HepG2 (cell line): ENCODE data around the gene PPM1M. TPM values are rescaled to one million over a fixed set of nuclear protein-coding genes. Genes with fewer than 3 reads are reported as not detected.

Experiments
- CBX5 ChIP-seq: sonication (generic); formaldehyde crosslinking; IDR thresholded peaks from 2 replicates; pipeline ENCODE4 v1.4.0; 2020; ENCODE audit warnings: missing genetic modification reagents, borderline replicate concordance
- HMG20B ChIP-seq: conservative IDR thresholded peaks from 2 replicates; pipeline ENCODE4 v1.6.1; 2016; ENCODE audit warnings: missing genetic modification reagents, missing compliant biosample characterization
- HNF1A ChIP-seq, 2 experiments: sonication (generic) in 1 of 2; formaldehyde crosslinking in 1 of 2; IDR thresholded peaks; 2 replicates each; pipeline versions ENCODE4 v1.4.0 to v1.6.1; 2016 to 2020; ENCODE audit warnings: borderline replicate concordance in 1 of 2, low read depth in 1 of 2, mild to moderate bottlenecking in 1 of 2, missing genetic modification reagents in 1 of 2
- IRX3 ChIP-seq: sonication (generic); formaldehyde crosslinking; IDR thresholded peaks from 2 replicates; pipeline ENCODE4 v1.8.1; 2023; ENCODE audit warnings: mild to moderate bottlenecking, low read depth, missing genetic modification reagents, borderline replicate concordance
- KAT7 ChIP-seq: IDR thresholded peaks from 2 replicates; pipeline ENCODE4 v1.6.1; 2018; ENCODE audit warnings: borderline replicate concordance, missing compliant biosample characterization
- MED8 ChIP-seq: sonication (generic); formaldehyde crosslinking; IDR thresholded peaks from 2 replicates; pipeline ENCODE4 v1.8.1; 2023; ENCODE audit warnings: mild to moderate bottlenecking, missing genetic modification reagents; ENCODE audit not compliant: insufficient replicate concordance
- MEF2D ChIP-seq: sonication (generic); formaldehyde crosslinking; IDR thresholded peaks from 2 replicates; pipeline ENCODE4 v1.5.1; 2020; ENCODE audit warnings: mild to moderate bottlenecking, missing genetic modification reagents
- NONO ChIP-seq, 2 experiments: fragments of 450-650 bp in 1 of 2; sonication (generic) in 1 of 2; formaldehyde crosslinking in 1 of 2; IDR thresholded peaks in 1 of 2; conservative IDR thresholded peaks in 1 of 2; 2 replicates each; pipeline versions ENCODE4 v1.6.1 to v1.8.0; 2017 to 2022; ENCODE audit warnings: mild to moderate bottlenecking in 1 of 2, missing genetic modification reagents in 1 of 2, moderate library complexity in 1 of 2
- NR3C1 ChIP-seq: sonication (generic); formaldehyde crosslinking; IDR thresholded peaks from 2 replicates; pipeline ENCODE4 v1.4.0; 2020; ENCODE audit warnings: missing genetic modification reagents
- TCF7L2 ChIP-seq: IDR thresholded peaks from 2 replicates; pipeline ENCODE4 v1.6.1; 2011; ENCODE audit warnings: mild to moderate bottlenecking, low read depth, low read length, moderate library complexity
- ZFY ChIP-seq: sonication (generic); formaldehyde crosslinking; IDR thresholded peaks from 2 replicates; pipeline ENCODE4 v1.4.0; 2020; ENCODE audit warnings: missing genetic modification reagents
- ZNF260 ChIP-seq: sonication (generic); formaldehyde crosslinking; IDR thresholded peaks from 2 replicates; pipeline ENCODE4 v1.4.0; 2020; ENCODE audit warnings: missing genetic modification reagents, low read depth, mild to moderate bottlenecking, borderline replicate concordance
- ZNF549 ChIP-seq: sonication (generic); formaldehyde crosslinking; IDR thresholded peaks from 2 replicates; pipeline ENCODE4 v1.5.0; 2020; ENCODE audit warnings: missing genetic modification reagents
- ZNF629 ChIP-seq: sonication (generic); formaldehyde crosslinking; conservative IDR thresholded peaks from 2 replicates; pipeline ENCODE4 v1.5.0; 2020; ENCODE audit warnings: missing genetic modification reagents
- ZSCAN30 ChIP-seq: sonication (generic); formaldehyde crosslinking; IDR thresholded peaks from 2 replicates; pipeline ENCODE4 v1.5.0; 2020; ENCODE audit warnings: mild to moderate bottlenecking, missing genetic modification reagents
- polyA plus RNA-seq, 8 experiments: library from polyadenylated mRNA; depleted of rRNA in 3 of 8; stranded (reverse) in 7 of 8; unstranded in 1 of 8; fragments of >200 nt; fragmentation: Illumina TruSeq in 4 of 8; extraction: Trizol in 4 of 8; gene quantifications; 2 replicates each; pipeline versions ENCODE4 v1.2.1 to v1.2.3, GENCODE V29; 2011 to 2016; ENCODE audit warnings: low read depth in 4 of 8, missing spikeins in 1 of 8, mixed read lengths in 1 of 8; ENCODE audit not compliant: insufficient read depth in 1 of 8
- total RNA-seq, 5 experiments: library from RNA; depleted of rRNA; stranded (reverse); fragments of >200 nt; fragmentation: Illumina TruSeq; extraction: Trizol; gene quantifications; 2 replicates each; pipeline ENCODE4 v1.2.3, GENCODE V29; 2016; ENCODE audit warnings: low read depth in 1 of 5
- TF ChIP-seq, protein P1 (sequence below): sonication (generic); formaldehyde crosslinking; IDR thresholded peaks from 2 replicates; pipeline ENCODE4 v1.5.0; 2020; ENCODE audit warnings: missing genetic modification reagents
- TF ChIP-seq, protein P2 (sequence below): IDR thresholded peaks from 2 replicates; pipeline ENCODE4 v1.6.1; 2018; ENCODE audit warnings: missing genetic modification reagents
- TF ChIP-seq, protein P3 (sequence below): sonication (generic); formaldehyde crosslinking; conservative IDR thresholded peaks from 2 replicates; pipeline ENCODE4 v1.8.0; 2022; ENCODE audit warnings: low read depth, missing genetic modification reagents
- TF ChIP-seq, protein P4 (sequence below): sonication (generic); formaldehyde crosslinking; IDR thresholded peaks from 2 replicates; pipeline ENCODE4 v1.5.0; 2020; ENCODE audit warnings: missing genetic modification reagents
- TF ChIP-seq, protein P5 (sequence below): sonication (generic); formaldehyde crosslinking; IDR thresholded peaks from 2 replicates; pipeline ENCODE4 v1.4.0; 2020; ENCODE audit warnings: missing genetic modification reagents

The PPM1M gene
- total and polyA plus RNA-seq, 2 of the 13 experiments (the other 11 are each of a cell fraction or from before 2014, with no cell fraction given): 2.5 to 5.9 TPM

GRCh38 chr3:52236424-52236886, 9.1 kb upstream of the PPM1M start (continued):
- TF ChIP-seq NONO (IDR thresholded peaks at IDR 0.05) (no peak), NONO (CRISPR knock-in tag; conservative IDR thresholded peaks at IDR 0.05) (no peak), ZNF629 (CRISPR knock-in tag) (no peak), HMG20B (no peak), ZFY (CRISPR knock-in tag) (peak; percentile 44; the same call in 1 of the 2 replicates), TCF7L2 (no peak), CBX5 (CRISPR knock-in tag) (no peak), MEF2D (peak; percentile 50; the same call in 1 of the 2 replicates), ZNF260 (CRISPR knock-in tag) (no peak), KAT7 (CRISPR knock-in tag) (no peak), IRX3 (CRISPR knock-in tag) (no peak), MED8 (CRISPR knock-in tag) (no peak), ZNF549 (CRISPR knock-in tag) (no peak), NR3C1 (CRISPR knock-in tag) (no peak), ZSCAN30 (CRISPR knock-in tag) (no peak), HNF1A (IDR thresholded peaks at IDR 0.05; ENCODE audit: low read depth) (no peak), HNF1A (CRISPR knock-in tag; IDR thresholded peaks at IDR 0.05; ENCODE audit: borderline replicate concordance) (no peak)
- TF ChIP-seq, protein P1, sequence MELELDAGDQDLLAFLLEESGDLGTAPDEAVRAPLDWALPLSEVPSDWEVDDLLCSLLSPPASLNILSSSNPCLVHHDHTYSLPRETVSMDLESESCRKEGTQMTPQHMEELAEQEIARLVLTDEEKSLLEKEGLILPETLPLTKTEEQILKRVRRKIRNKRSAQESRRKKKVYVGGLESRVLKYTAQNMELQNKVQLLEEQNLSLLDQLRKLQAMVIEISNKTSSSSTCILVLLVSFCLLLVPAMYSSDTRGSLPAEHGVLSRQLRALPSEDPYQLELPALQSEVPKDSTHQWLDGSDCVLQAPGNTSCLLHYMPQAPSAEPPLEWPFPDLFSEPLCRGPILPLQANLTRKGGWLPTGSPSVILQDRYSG (CRISPR knock-in tag): no peak
- TF ChIP-seq, protein P2, sequence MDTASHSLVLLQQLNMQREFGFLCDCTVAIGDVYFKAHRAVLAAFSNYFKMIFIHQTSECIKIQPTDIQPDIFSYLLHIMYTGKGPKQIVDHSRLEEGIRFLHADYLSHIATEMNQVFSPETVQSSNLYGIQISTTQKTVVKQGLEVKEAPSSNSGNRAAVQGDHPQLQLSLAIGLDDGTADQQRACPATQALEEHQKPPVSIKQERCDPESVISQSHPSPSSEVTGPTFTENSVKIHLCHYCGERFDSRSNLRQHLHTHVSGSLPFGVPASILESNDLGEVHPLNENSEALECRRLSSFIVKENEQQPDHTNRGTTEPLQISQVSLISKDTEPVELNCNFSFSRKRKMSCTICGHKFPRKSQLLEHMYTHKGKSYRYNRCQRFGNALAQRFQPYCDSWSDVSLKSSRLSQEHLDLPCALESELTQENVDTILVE (CRISPR knock-in tag): no peak
- TF ChIP-seq, protein P3, sequence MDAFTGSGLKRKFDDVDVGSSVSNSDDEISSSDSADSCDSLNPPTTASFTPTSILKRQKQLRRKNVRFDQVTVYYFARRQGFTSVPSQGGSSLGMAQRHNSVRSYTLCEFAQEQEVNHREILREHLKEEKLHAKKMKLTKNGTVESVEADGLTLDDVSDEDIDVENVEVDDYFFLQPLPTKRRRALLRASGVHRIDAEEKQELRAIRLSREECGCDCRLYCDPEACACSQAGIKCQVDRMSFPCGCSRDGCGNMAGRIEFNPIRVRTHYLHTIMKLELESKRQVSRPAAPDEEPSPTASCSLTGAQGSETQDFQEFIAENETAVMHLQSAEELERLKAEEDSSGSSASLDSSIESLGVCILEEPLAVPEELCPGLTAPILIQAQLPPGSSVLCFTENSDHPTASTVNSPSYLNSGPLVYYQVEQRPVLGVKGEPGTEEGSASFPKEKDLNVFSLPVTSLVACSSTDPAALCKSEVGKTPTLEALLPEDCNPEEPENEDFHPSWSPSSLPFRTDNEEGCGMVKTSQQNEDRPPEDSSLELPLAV (CRISPR knock-in tag): no peak
- TF ChIP-seq, protein P4, sequence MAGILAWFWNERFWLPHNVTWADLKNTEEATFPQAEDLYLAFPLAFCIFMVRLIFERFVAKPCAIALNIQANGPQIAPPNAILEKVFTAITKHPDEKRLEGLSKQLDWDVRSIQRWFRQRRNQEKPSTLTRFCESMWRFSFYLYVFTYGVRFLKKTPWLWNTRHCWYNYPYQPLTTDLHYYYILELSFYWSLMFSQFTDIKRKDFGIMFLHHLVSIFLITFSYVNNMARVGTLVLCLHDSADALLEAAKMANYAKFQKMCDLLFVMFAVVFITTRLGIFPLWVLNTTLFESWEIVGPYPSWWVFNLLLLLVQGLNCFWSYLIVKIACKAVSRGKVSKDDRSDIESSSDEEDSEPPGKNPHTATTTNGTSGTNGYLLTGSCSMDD (CRISPR knock-in tag): no peak
- TF ChIP-seq, protein P5, sequence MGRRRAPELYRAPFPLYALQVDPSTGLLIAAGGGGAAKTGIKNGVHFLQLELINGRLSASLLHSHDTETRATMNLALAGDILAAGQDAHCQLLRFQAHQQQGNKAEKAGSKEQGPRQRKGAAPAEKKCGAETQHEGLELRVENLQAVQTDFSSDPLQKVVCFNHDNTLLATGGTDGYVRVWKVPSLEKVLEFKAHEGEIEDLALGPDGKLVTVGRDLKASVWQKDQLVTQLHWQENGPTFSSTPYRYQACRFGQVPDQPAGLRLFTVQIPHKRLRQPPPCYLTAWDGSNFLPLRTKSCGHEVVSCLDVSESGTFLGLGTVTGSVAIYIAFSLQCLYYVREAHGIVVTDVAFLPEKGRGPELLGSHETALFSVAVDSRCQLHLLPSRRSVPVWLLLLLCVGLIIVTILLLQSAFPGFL (CRISPR knock-in tag): no peak
